ENCODE data around the gene AIFM1.

GRCh38 chrX:130111220-130112154 is 54.2 kb downstream of the AIFM1 start:
- TF ChIP-seq POLR2A (IDR thresholded peaks at IDR 0.05), result no peak
- TF ChIP-seq EP300 (IDR thresholded peaks at IDR 0.05), result no peak
- no peak for TF ChIP-seq CTCF (IDR thresholded peaks at IDR 0.05)
- TF ChIP-seq POLR2AphosphoS5 (IDR thresholded peaks at IDR 0.05), result no peak

All from upper lobe of left lung (tissue), 4 donors.